NCI-H1436 treated with DMSO at 0.1 percent for 48 hours (cell line): ENCODE measurements around the gene ZCCHC14.
"Not testable (repeated sequence)": the region's sequence is repeated elsewhere in the genome, so short reads cannot be mapped to it uniquely, and the experiment has no call there.

Source experiments
- DNase-seq: peaks from one replicate; lab custom pipeline; 2025; lab: John Stamatoyannopoulos, UW

Gene ZCCHC14

GRCh38 chr16:87409153-87409552, 83.7 kb downstream of the ZCCHC14 start:
- DNase-seq: no peak

GRCh38 chr16:87407511-87408112, 85.2 kb downstream of the ZCCHC14 start:
- DNase-seq: no peak

- DNase-seq: no peak
These were observed 86.2 kb downstream of the ZCCHC14 start for GRCh38 chr16:87406495-87407088.

GRCh38 chr16:87404764-87405625, 87.8 kb downstream of the ZCCHC14 start:
- DNase-seq: no peak

- DNase-seq: no peak
These were observed 97.5 kb downstream of the ZCCHC14 start for GRCh38 chr16:87395181-87395842.

GRCh38 chr16:87393680-87394055, 99.2 kb downstream of the ZCCHC14 start:
- DNase-seq: no peak

GRCh38 chr16:87392821-87393679, 99.8 kb downstream of the ZCCHC14 start:
- DNase-seq: no peak

GRCh38 chr16:87391950-87392820, 100.6 kb downstream of the ZCCHC14 start, which contains the start of gene MAP1LC3B:
Gene MAP1LC3B (plus strand): TSS chr16:87392336. CDS start chr16:87392428, 92 bp downstream.
- DNase-seq: peak; percentile 73

- DNase-seq: no peak
These were observed 101.4 kb downstream of the ZCCHC14 start for GRCh38 chr16:87391324-87391949.

- DNase-seq: no peak
These were observed 102.0 kb downstream of the ZCCHC14 start for GRCh38 chr16:87390641-87391323.

- not testable (repeated sequence) for DNase-seq
These were observed 102.9 kb downstream of the ZCCHC14 start for GRCh38 chr16:87389914-87390313.

- DNase-seq: no peak
These were observed 103.6 kb downstream of the ZCCHC14 start for GRCh38 chr16:87389245-87389644.

- no peak for DNase-seq
These were observed 104.0 kb downstream of the ZCCHC14 start for GRCh38 chr16:87388818-87389134.

GRCh38 chr16:87387942-87388817, 104.6 kb downstream of the ZCCHC14 start:
- peak; percentile 94 for DNase-seq

- DNase-seq: not testable (repeated sequence)
These were observed 108.0 kb downstream of the ZCCHC14 start for GRCh38 chr16:87384875-87385167.

GRCh38 chr16:87384162-87384874, 108.5 kb downstream of the ZCCHC14 start:
- no peak for DNase-seq

- DNase-seq: no peak
These were observed 109.2 kb downstream of the ZCCHC14 start, which contains the start of gene FBXO31 for GRCh38 chr16:87383505-87384161. Gene FBXO31 (minus strand): TSS chr16:87383776. CDS start chr16:87383744, 32 bp downstream.
